ENCODE data around the gene PJA2.

Gene PJA2

DNA sequence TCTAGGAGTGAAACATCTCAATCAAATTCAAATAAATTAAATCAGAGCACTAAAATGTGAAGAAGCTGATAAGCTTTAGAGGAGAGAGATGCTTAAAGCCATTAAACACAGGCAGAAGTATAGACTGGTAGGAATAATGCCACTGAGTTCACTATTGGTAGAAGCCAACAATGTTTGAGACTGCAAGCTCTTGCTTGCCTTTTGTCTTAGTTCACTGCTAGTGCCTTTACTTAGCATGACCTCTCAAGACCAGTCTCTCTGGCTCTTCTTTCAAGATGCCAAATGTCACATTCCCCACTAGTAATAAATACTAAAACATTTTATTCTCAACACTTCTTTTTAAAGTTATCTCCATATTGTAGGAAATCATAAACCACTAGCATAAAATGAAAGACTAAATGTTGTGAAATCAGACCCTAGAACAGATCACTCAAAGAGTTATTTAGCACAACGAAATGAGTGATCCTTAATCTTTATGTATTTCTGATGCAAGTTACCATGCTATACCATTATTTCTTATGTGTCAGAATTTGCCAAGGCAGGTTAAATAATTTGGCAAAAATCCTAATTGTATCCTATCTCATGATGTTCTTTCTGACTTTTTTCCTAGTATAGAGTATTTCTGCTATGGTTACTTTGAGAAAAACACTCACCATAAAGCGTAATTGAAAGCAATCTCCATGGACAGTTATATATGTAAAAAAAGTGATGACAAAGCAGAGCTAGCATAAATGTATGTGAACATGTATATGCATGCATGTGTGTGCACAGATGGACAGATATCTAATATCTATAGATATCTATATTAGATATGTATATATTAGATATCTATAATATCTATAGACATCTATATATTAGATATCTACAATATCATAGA is 57.5 kb downstream of the PJA2 start:
- in situ Hi-C loops (cut with HindIII; ENCODE audit: low pct_ligation_motif_present, low sequenced_read_pairs), result no loop called here

DNA sequence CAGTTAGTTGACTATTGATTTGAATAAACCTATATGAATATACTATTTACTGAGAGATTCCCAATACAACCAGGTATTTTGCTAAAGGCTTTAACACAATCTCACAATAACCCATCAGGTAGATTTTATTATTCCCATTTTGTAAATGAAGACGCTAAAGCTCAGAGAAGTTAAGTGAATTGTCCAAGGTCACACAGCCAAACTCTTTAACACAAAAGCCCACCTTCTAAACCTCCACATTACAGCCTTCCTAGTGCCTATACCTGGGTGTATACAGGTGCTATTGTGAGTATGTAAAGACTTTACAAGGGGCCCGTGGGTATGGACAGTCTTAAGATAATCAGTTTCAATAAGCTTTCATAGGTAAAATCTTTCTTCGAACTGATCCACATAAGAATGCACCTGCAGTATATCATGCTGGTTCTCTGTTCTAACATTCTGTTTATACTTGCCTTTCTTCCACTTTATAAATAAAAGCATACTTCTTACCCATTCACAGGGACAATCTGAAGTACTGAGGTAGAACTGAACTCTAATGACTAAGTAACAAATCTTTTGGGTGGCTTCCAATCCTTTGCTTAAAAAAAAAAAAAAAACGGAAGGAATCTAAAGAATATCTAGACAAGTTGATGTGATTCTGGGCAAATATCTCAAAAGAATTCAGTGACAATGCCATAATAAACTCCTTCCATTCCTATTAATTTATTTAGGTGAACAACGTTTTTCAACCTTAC is 59.1 kb downstream of the PJA2 start:
- TF ChIP-seq, protein P1, sequence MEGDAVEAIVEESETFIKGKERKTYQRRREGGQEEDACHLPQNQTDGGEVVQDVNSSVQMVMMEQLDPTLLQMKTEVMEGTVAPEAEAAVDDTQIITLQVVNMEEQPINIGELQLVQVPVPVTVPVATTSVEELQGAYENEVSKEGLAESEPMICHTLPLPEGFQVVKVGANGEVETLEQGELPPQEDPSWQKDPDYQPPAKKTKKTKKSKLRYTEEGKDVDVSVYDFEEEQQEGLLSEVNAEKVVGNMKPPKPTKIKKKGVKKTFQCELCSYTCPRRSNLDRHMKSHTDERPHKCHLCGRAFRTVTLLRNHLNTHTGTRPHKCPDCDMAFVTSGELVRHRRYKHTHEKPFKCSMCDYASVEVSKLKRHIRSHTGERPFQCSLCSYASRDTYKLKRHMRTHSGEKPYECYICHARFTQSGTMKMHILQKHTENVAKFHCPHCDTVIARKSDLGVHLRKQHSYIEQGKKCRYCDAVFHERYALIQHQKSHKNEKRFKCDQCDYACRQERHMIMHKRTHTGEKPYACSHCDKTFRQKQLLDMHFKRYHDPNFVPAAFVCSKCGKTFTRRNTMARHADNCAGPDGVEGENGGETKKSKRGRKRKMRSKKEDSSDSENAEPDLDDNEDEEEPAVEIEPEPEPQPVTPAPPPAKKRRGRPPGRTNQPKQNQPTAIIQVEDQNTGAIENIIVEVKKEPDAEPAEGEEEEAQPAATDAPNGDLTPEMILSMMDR (IDR thresholded peaks at IDR 0.05; ENCODE audit: low read depth, low read length, missing control alignments), result no peak
- in situ Hi-C loops (cut with HindIII; ENCODE audit: low pct_ligation_motif_present, low sequenced_read_pairs), result no loop called here
- no peak overlapping the region for H3K27ac ChIP-seq
- no peak for DNase-seq
- H3K27me3 ChIP-seq (replicated peaks), result no peaks in the 10 kb centered on the region
- H3K4me3 ChIP-seq (ENCODE audit: low read depth, low read length), result no peak overlapping the region
- peaks cover 12% of the 10 kb centered on the region for H3K36me3 ChIP-seq (replicated peaks)

More for the DNA sequence above, 57.5 kb downstream of the PJA2 start:
- H3K4me3 ChIP-seq (ENCODE audit: low read depth, low read length), result no peak overlapping the region
- DNase-seq, result no peak
- H3K27me3 ChIP-seq (replicated peaks), result no peaks in the 10 kb centered on the region
- TF ChIP-seq, protein P1 (IDR thresholded peaks at IDR 0.05; ENCODE audit: low read depth, low read length, missing control alignments), result no peak
- peaks cover 9% of the 10 kb centered on the region for H3K36me3 ChIP-seq (replicated peaks)
- no peak overlapping the region for H3K27ac ChIP-seq

- TF ChIP-seq, protein P1 (IDR thresholded peaks at IDR 0.05; ENCODE audit: low read depth, low read length, missing control alignments), result no peak
- Histone ChIP-seq H3K27ac (no peak overlapping the region), H3K36me3 (replicated peaks) (peaks cover 10% of the 10 kb centered on the region), H3K27me3 (replicated peaks) (no peaks in the 10 kb centered on the region), H3K4me3 (ENCODE audit: low read depth, low read length) (no peak overlapping the region)
- DNase-seq, result no peak
- in situ Hi-C loops (cut with HindIII; ENCODE audit: low pct_ligation_motif_present, low sequenced_read_pairs), result no loop called here
These were observed 60.4 kb downstream of the PJA2 start for GRCh38 chr5:109349388-109349787.

DNA sequence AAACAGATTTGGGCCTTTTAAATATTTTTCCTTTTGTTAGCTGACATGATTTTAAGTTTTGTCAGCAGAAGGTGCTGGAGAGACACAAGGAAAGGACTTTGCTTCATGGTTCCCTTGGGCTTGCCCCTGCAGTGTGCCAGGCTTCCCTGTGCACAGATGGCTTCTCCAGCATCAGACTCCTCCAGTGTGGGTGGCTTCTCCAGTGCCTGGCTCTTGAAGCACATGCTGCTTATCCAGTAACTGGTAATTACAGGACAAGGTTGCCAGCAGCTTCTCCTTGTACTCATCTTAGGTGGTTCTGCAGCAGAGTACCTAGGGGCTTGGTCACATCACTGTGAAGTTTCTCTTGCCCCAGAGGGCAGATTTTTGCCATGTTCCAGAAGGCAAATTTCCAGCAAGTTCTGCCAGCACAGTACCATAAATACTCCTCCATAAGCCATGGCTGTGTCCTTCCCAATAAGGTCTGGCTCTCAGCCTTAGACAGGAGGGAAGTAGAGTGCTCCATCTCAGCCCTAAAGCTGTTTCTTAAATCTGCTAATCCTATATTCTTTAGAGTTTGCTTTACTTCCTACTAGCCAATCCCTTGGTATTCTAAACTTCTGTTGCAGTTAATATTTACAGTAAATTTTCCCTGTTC is 62.4 kb downstream of the PJA2 start:
- in situ Hi-C loops (cut with HindIII; ENCODE audit: low pct_ligation_motif_present, low sequenced_read_pairs), result no loop called here
- H3K4me3 ChIP-seq (ENCODE audit: low read depth, low read length), result no peak overlapping the region
- H3K36me3 ChIP-seq (replicated peaks), result peaks cover 18% of the 10 kb centered on the region
- H3K27me3 ChIP-seq (replicated peaks), result no peaks in the 10 kb centered on the region
- DNase-seq, result no peak
- TF ChIP-seq, protein P1 (IDR thresholded peaks at IDR 0.05; ENCODE audit: low read depth, low read length, missing control alignments), result no peak
- no peak overlapping the region for H3K27ac ChIP-seq

- TF ChIP-seq, protein P1 (IDR thresholded peaks at IDR 0.05; ENCODE audit: low read depth, low read length, missing control alignments), result no peak
- H3K27me3 ChIP-seq (replicated peaks), result no peaks in the 10 kb centered on the region
- H3K27ac ChIP-seq, result no peak overlapping the region
- H3K36me3 ChIP-seq (replicated peaks), result peaks cover 18% of the 10 kb centered on the region
- in situ Hi-C loops (cut with HindIII; ENCODE audit: low pct_ligation_motif_present, low sequenced_read_pairs), result no loop called here
- no peak for DNase-seq
- H3K4me3 ChIP-seq (ENCODE audit: low read depth, low read length), result no peak overlapping the region
These were observed 64.1 kb downstream of the PJA2 start for GRCh38 chr5:109345699-109346098.
